Sigmoid colon (tissue), 4 donors: ENCODE data around the gene RHBG.

Experiments
- EP300 ChIP-seq, 4 donors: sonication (generic); formaldehyde crosslinking; IDR thresholded peaks; one replicate each; pipeline ENCODE4 v1.6.1; 2017; ENCODE audit warnings: antibody characterized with exemption in 4 of 4
- TF ChIP-seq, protein P1 (sequence below), 4 experiments: fragments of 450-650 bp in 3 of 4; fragments of 200-600 bp in 1 of 4; IDR thresholded peaks; one replicate each; pipeline ENCODE4 v1.5.1; 2016 to 2019; ENCODE audit warnings: antibody characterized with exemption in 4 of 4, mild to moderate bottlenecking in 3 of 4, moderate library complexity in 2 of 4

- TF ChIP-seq, protein P1, sequence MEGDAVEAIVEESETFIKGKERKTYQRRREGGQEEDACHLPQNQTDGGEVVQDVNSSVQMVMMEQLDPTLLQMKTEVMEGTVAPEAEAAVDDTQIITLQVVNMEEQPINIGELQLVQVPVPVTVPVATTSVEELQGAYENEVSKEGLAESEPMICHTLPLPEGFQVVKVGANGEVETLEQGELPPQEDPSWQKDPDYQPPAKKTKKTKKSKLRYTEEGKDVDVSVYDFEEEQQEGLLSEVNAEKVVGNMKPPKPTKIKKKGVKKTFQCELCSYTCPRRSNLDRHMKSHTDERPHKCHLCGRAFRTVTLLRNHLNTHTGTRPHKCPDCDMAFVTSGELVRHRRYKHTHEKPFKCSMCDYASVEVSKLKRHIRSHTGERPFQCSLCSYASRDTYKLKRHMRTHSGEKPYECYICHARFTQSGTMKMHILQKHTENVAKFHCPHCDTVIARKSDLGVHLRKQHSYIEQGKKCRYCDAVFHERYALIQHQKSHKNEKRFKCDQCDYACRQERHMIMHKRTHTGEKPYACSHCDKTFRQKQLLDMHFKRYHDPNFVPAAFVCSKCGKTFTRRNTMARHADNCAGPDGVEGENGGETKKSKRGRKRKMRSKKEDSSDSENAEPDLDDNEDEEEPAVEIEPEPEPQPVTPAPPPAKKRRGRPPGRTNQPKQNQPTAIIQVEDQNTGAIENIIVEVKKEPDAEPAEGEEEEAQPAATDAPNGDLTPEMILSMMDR (IDR thresholded peaks at IDR 0.05) = no peak
- TF ChIP-seq EP300 (IDR thresholded peaks at IDR 0.05) = no peak
These were observed 15.6 kb downstream of the RHBG start for GRCh38 chr1:156384658-156385057.
